GM23338 (cell line): ENCODE results near the gene SBNO1. TPM values are rescaled to one million over a fixed set of nuclear protein-coding genes. Genes with fewer than 3 reads are reported as not detected.

ENCODE experiments used
- ATAC-seq: fragments of 200-7000 bp; cut with Tn5 transposase; 3 replicates; pipeline ENCODE4 v1.9.1; 2020
- DNase-seq: peaks from one replicate; pipeline ENCODE4 v3.0.0-alpha.2; 2015; ENCODE audit warnings: low spot score
- H2AFZ ChIP-seq: fragments of 200-600 bp; sonication (generic); 2 replicates; pipeline ENCODE4 v1.8.0; 2016; ENCODE audit warnings: antibody characterized with exemption, mild to moderate bottlenecking, moderate library complexity
- H3F3A ChIP-seq: fragments of 200-600 bp; sonication (generic); replicated peaks from 2 replicates; pipeline ENCODE4 v1.8.0; 2017; ENCODE audit warnings: antibody characterized with exemption, mixed run types, low read depth
- H3K27ac ChIP-seq: fragments of 200-600 bp; sonication (generic); 2 replicates; pipeline ENCODE4 v1.6.1; 2016; ENCODE audit warnings: low read depth
- H3K27me3 ChIP-seq: fragments of 200-600 bp; sonication (generic); 2 replicates; pipeline ENCODE4 v1.8.0; 2016; ENCODE audit warnings: mild to moderate bottlenecking, mixed run types, moderate library complexity; ENCODE audit not compliant: insufficient read depth
- H3K36me3 ChIP-seq: fragments of 200-600 bp; sonication (generic); 2 replicates; pipeline ENCODE4 v1.8.0; 2016; ENCODE audit warnings: mild to moderate bottlenecking; ENCODE audit not compliant: insufficient read depth
- H3K4me1 ChIP-seq: fragments of 200-600 bp; sonication (generic); 2 replicates; pipeline ENCODE4 v1.8.0; 2016; ENCODE audit warnings: mild to moderate bottlenecking, moderate library complexity; ENCODE audit not compliant: insufficient read depth
- H3K4me2 ChIP-seq: fragments of 200-600 bp; sonication (generic); 2 replicates; pipeline ENCODE4 v1.7.1; 2017; ENCODE audit warnings: mixed run types
- H3K4me3 ChIP-seq: fragments of 200-600 bp; sonication (generic); 2 replicates; pipeline ENCODE4 v1.6.1; 2016; ENCODE audit warnings: mixed run types
- H3K79me2 ChIP-seq: fragments of 200-600 bp; sonication (generic); replicated peaks from 2 replicates; pipeline ENCODE4 v1.8.0; 2017; ENCODE audit warnings: mild to moderate bottlenecking; ENCODE audit not compliant: insufficient read depth
- H3K9me2 ChIP-seq: fragments of 200-600 bp; sonication (generic); 2 replicates; pipeline ENCODE4 v1.8.0; 2017; ENCODE audit not compliant: insufficient read depth
- H4K20me1 ChIP-seq: fragments of 200-600 bp; sonication (generic); replicated peaks from 2 replicates; pipeline ENCODE4 v1.8.0; 2017; ENCODE audit warnings: mild to moderate bottlenecking; ENCODE audit not compliant: insufficient read depth
- H3K27ac Mint-ChIP-seq: 2 replicates; pipeline ENCODE4 v1.8.0; 2020; ENCODE audit warnings: inconsistent platforms, mild to moderate bottlenecking, moderate library complexity, mixed read lengths
- H3K27me3 Mint-ChIP-seq: 3 replicates; pipeline ENCODE4 v1.8.0; 2022; ENCODE audit warnings: low read depth, mild to moderate bottlenecking, moderate library complexity, mixed read lengths, inconsistent platforms; ENCODE audit not compliant: insufficient read depth, poor library complexity
- H3K36me3 Mint-ChIP-seq: 3 replicates; pipeline ENCODE4 v1.8.0; 2021; ENCODE audit warnings: low read depth, mild to moderate bottlenecking, inconsistent platforms, moderate library complexity, mixed read lengths
- H3K4me1 Mint-ChIP-seq: 3 replicates; pipeline ENCODE4 v1.8.0; 2020; ENCODE audit warnings: mild to moderate bottlenecking, inconsistent platforms, mixed read lengths
- H3K4me3 Mint-ChIP-seq: 3 replicates; pipeline ENCODE4 v1.8.0; 2021; ENCODE audit warnings: moderate library complexity, mild to moderate bottlenecking, inconsistent platforms, mixed read lengths
- H3K9me3 Mint-ChIP-seq: 3 replicates; pipeline ENCODE4 v1.8.0; 2020; ENCODE audit warnings: moderate library complexity, mild to moderate bottlenecking, inconsistent platforms, mixed read lengths
- CREB1 ChIP-seq: fragments of 250-450 bp; sonication (Bioruptor Pico); IDR thresholded peaks from 2 replicates; pipeline ENCODE4 v1.5.0; 2020; ENCODE audit warnings: low read depth, mild to moderate bottlenecking, moderate library complexity
- EZH2phosphoT487 ChIP-seq: fragments of 200-600 bp; sonication (generic); IDR thresholded peaks from one replicate; pipeline ENCODE4 v1.8.1; 2018; ENCODE audit warnings: antibody characterized with exemption; ENCODE audit not compliant: unreplicated experiment
- JUNB ChIP-seq: IDR thresholded peaks from one replicate; pipeline ENCODE4 v1.6.1; 2016; ENCODE audit warnings: antibody characterized with exemption; ENCODE audit not compliant: unreplicated experiment
- NANOG ChIP-seq: IDR thresholded peaks from 2 replicates; pipeline ENCODE4 v1.6.1; 2016; ENCODE audit warnings: antibody characterized with exemption, borderline replicate concordance
- ZNF114 ChIP-seq: fragments of 250-450 bp; sonication (Bioruptor Pico); IDR thresholded peaks from 2 replicates; pipeline ENCODE4 v1.5.0; 2020; ENCODE audit warnings: mild to moderate bottlenecking, moderate library complexity
- ZNF331 ChIP-seq: fragments of 250-450 bp; sonication (Bioruptor Pico); IDR thresholded peaks from 2 replicates; pipeline ENCODE4 v1.5.0; 2020; ENCODE audit warnings: low read depth, mild to moderate bottlenecking, moderate library complexity
- polyA plus RNA-seq: library from polyadenylated mRNA; unstranded; fragments of >200 nt; fragmentation: Nextera tagmentation; extraction: Ambion mirVana; gene quantifications from 2 replicates; pipeline ENCODE4 v1.2.1, GENCODE V29; 2016
- total RNA-seq: library from RNA; depleted of rRNA; stranded (reverse); fragments of >200 nt; shearing (Covaris generic); gene quantifications from 2 replicates; pipeline ENCODE4 v1.2.3, GENCODE V29; 2014
- TF ChIP-seq, protein P1 (sequence below): fragments of 250-450 bp; sonication (Bioruptor Pico); IDR thresholded peaks from 2 replicates; pipeline ENCODE4 v1.5.0; 2020; ENCODE audit warnings: mild to moderate bottlenecking, moderate library complexity
- TF ChIP-seq, protein P2 (sequence below): IDR thresholded peaks from one replicate; pipeline ENCODE4 v1.6.1; 2018; ENCODE audit warnings: antibody characterized with exemption; ENCODE audit not compliant: unreplicated experiment
- TF ChIP-seq, protein P3 (sequence below): IDR thresholded peaks from 2 replicates; pipeline ENCODE4 v1.6.1; 2016; ENCODE audit warnings: antibody characterized with exemption
- TF ChIP-seq, protein P4 (sequence below), 2 experiments: fragments of 200-600 bp in 1 of 2; sonication (generic) in 1 of 2; conservative IDR thresholded peaks; 2 replicates each; pipeline versions ENCODE4 v1.5.1 to v1.6.1; 2016 to 2017; ENCODE audit warnings: antibody characterized with exemption in 2 of 2, low read depth in 2 of 2, mild to moderate bottlenecking in 2 of 2, moderate library complexity in 1 of 2

SBNO1 gene
- total and polyA plus RNA-seq, 2 experiments from 2014 or later, result 34.9 to 49.5 TPM

DNA sequence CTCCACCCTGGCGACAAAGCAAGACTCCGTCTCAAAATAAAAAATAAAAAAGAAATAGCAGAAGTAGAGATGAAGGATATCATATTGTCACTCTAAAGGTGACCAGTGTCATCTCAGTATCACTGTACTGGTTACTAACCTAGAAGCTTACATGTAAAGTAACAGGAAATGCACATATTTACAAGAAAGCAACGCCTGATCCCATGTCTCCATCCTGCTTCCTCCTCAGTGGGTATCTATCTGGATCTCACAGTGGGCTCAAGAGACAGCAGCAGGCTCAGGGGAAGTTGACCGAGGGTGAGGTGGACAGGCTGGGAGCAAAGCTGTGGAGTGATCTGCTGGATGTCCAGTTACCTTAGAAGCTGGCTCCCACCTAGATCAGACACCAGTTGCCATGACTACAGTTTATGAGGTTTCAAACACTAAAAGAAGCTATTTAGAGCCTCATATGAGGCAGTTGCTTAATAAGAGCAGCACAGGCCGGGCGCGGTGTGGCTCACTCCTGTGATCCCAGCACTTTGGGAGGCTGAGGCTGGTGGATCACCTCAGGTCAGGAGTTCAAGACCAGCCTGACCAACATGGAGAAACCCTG, 120.9 kb downstream of the SBNO1 start:
- 0 out of 2 replicates have a peak, but pooled peaks cover 3% of the 10 kb centered on the region for H3K9me2 ChIP-seq
- no peaks in the 10 kb centered on the region; the same call in 1 of the 2 replicates for H3K4me1 ChIP-seq
- peaks cover 54% of the 10 kb centered on the region for H3K36me3 Mint-ChIP-seq
- H3K27ac ChIP-seq, result 0 out of 2 replicates have a peak overlapping the region, but pooled peaks have one; percentile 14
- TF ChIP-seq JUNB (no peak), CREB1 (no peak), EZH2phosphoT487 (no peak), ZNF331 (CRISPR knock-in tag) (no peak), ZNF114 (CRISPR knock-in tag) (no peak), NANOG (no peak)
- TF ChIP-seq, protein P1, sequence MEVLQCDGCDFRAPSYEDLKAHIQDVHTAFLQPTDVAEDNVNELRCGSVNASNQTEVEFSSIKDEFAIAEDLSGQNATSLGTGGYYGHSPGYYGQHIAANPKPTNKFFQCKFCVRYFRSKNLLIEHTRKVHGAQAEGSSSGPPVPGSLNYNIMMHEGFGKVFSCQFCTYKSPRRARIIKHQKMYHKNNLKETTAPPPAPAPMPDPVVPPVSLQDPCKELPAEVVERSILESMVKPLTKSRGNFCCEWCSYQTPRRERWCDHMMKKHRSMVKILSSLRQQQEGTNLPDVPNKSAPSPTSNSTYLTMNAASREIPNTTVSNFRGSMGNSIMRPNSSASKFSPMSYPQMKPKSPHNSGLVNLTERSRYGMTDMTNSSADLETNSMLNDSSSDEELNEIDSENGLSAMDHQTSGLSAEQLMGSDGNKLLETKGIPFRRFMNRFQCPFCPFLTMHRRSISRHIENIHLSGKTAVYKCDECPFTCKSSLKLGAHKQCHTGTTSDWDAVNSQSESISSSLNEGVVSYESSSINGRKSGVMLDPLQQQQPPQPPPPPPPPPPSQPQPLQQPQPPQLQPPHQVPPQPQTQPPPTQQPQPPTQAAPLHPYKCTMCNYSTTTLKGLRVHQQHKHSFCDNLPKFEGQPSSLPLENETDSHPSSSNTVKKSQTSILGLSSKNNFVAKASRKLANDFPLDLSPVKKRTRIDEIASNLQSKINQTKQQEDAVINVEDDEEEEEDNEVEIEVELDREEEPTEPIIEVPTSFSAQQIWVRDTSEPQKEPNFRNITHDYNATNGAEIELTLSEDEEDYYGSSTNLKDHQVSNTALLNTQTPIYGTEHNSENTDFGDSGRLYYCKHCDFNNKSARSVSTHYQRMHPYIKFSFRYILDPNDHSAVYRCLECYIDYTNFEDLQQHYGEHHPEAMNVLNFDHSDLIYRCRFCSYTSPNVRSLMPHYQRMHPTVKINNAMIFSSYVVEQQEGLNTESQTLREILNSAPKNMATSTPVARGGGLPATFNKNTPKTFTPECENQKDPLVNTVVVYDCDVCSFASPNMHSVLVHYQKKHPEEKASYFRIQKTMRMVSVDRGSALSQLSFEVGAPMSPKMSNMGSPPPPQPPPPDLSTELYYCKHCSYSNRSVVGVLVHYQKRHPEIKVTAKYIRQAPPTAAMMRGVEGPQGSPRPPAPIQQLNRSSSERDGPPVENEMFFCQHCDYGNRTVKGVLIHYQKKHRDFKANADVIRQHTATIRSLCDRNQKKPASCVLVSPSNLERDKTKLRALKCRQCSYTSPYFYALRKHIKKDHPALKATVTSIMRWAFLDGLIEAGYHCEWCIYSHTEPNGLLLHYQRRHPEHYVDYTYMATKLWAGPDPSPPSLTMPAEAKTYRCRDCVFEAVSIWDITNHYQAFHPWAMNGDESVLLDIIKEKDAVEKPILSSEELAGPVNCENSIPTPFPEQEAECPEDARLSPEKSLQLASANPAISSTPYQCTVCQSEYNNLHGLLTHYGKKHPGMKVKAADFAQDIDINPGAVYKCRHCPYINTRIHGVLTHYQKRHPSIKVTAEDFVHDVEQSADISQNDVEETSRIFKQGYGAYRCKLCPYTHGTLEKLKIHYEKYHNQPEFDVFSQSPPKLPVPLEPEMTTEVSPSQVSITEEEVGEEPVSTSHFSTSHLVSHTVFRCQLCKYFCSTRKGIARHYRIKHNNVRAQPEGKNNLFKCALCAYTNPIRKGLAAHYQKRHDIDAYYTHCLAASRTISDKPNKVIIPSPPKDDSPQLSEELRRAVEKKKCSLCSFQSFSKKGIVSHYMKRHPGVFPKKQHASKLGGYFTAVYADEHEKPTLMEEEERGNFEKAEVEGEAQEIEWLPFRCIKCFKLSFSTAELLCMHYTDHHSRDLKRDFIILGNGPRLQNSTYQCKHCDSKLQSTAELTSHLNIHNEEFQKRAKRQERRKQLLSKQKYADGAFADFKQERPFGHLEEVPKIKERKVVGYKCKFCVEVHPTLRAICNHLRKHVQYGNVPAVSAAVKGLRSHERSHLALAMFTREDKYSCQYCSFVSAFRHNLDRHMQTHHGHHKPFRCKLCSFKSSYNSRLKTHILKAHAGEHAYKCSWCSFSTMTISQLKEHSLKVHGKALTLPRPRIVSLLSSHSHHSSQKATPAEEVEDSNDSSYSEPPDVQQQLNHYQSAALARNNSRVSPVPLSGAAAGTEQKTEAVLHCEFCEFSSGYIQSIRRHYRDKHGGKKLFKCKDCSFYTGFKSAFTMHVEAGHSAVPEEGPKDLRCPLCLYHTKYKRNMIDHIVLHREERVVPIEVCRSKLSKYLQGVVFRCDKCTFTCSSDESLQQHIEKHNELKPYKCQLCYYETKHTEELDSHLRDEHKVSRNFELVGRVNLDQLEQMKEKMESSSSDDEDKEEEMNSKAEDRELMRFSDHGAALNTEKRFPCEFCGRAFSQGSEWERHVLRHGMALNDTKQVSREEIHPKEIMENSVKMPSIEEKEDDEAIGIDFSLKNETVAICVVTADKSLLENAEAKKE, result no peak
- TF ChIP-seq, protein P2, sequence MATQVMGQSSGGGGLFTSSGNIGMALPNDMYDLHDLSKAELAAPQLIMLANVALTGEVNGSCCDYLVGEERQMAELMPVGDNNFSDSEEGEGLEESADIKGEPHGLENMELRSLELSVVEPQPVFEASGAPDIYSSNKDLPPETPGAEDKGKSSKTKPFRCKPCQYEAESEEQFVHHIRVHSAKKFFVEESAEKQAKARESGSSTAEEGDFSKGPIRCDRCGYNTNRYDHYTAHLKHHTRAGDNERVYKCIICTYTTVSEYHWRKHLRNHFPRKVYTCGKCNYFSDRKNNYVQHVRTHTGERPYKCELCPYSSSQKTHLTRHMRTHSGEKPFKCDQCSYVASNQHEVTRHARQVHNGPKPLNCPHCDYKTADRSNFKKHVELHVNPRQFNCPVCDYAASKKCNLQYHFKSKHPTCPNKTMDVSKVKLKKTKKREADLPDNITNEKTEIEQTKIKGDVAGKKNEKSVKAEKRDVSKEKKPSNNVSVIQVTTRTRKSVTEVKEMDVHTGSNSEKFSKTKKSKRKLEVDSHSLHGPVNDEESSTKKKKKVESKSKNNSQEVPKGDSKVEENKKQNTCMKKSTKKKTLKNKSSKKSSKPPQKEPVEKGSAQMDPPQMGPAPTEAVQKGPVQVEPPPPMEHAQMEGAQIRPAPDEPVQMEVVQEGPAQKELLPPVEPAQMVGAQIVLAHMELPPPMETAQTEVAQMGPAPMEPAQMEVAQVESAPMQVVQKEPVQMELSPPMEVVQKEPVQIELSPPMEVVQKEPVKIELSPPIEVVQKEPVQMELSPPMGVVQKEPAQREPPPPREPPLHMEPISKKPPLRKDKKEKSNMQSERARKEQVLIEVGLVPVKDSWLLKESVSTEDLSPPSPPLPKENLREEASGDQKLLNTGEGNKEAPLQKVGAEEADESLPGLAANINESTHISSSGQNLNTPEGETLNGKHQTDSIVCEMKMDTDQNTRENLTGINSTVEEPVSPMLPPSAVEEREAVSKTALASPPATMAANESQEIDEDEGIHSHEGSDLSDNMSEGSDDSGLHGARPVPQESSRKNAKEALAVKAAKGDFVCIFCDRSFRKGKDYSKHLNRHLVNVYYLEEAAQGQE, result no peak
- TF ChIP-seq, protein P3, sequence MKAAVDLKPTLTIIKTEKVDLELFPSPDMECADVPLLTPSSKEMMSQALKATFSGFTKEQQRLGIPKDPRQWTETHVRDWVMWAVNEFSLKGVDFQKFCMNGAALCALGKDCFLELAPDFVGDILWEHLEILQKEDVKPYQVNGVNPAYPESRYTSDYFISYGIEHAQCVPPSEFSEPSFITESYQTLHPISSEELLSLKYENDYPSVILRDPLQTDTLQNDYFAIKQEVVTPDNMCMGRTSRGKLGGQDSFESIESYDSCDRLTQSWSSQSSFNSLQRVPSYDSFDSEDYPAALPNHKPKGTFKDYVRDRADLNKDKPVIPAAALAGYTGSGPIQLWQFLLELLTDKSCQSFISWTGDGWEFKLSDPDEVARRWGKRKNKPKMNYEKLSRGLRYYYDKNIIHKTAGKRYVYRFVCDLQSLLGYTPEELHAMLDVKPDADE, result no peak
- TF ChIP-seq, protein P4, sequence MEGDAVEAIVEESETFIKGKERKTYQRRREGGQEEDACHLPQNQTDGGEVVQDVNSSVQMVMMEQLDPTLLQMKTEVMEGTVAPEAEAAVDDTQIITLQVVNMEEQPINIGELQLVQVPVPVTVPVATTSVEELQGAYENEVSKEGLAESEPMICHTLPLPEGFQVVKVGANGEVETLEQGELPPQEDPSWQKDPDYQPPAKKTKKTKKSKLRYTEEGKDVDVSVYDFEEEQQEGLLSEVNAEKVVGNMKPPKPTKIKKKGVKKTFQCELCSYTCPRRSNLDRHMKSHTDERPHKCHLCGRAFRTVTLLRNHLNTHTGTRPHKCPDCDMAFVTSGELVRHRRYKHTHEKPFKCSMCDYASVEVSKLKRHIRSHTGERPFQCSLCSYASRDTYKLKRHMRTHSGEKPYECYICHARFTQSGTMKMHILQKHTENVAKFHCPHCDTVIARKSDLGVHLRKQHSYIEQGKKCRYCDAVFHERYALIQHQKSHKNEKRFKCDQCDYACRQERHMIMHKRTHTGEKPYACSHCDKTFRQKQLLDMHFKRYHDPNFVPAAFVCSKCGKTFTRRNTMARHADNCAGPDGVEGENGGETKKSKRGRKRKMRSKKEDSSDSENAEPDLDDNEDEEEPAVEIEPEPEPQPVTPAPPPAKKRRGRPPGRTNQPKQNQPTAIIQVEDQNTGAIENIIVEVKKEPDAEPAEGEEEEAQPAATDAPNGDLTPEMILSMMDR (conservative IDR thresholded peaks at IDR 0.05; ENCODE audit: low read depth in 2 of 2), result no peak
- no peak overlapping the region for H2AFZ ChIP-seq
- no peaks in the 10 kb centered on the region for H3K27me3 Mint-ChIP-seq
- no peak for ATAC-seq
- H3K4me3 Mint-ChIP-seq, result no peak overlapping the region
- peaks cover 3% of the 10 kb centered on the region for H4K20me1 ChIP-seq
- no peak for DNase-seq
- no peaks in the 10 kb centered on the region for H3K4me1 Mint-ChIP-seq
- peaks cover 49% of the 10 kb centered on the region for H3K79me2 ChIP-seq
- H3K27me3 ChIP-seq, result no peaks in the 10 kb centered on the region
- no peak overlapping the region for H3K4me3 ChIP-seq
- H3K27ac Mint-ChIP-seq, result no peak overlapping the region
- peaks cover 29% of the 10 kb centered on the region; the same call in 2 of the 3 replicates for H3K9me3 Mint-ChIP-seq
- H3K4me2 ChIP-seq, result no peak overlapping the region
- H3F3A ChIP-seq, result no peaks in the 10 kb centered on the region
- 0 out of 2 replicates have a peak, but pooled peaks cover 7% of the 10 kb centered on the region for H3K36me3 ChIP-seq
